Activated CD8-positive, alpha-beta memory T cell treated with anti-CD3 and anti-CD28 coated beads for 4 hours (primary cell): ENCODE measurements around the gene CCDC116.
"Not testable (repeated sequence)": the region's sequence is repeated elsewhere in the genome, so short reads cannot be mapped to it uniquely, and the experiment has no call there.

ENCODE experiments used
- DNase-seq, 2 donors: peaks; one replicate each; pipeline ENCODE4 v3.0.0-alpha.2; 2020; ENCODE audit warnings: low read depth in 2 of 2

The CCDC116 gene

GRCh38 chr22:21650823-21651520, 18.4 kb downstream of the CCDC116 start:
- DNase-seq: no peak

- no peak for DNase-seq
Observed at GRCh38 chr22:21651521-21652009, 19.0 kb downstream of the CCDC116 start.

- DNase-seq: peak; percentile 57 to 71
Observed at GRCh38 chr22:21652010-21652546, 19.5 kb downstream of the CCDC116 start.

GRCh38 chr22:21652547-21653545, 20.3 kb downstream of the CCDC116 start:
- no peak for DNase-seq

- DNase-seq: no peak
Observed at GRCh38 chr22:21657020-21657359, 24.4 kb downstream of the CCDC116 start.

- peak in 1 of 2 donors; percentile 51 for DNase-seq
Observed at GRCh38 chr22:21657360-21658032, 24.9 kb downstream of the CCDC116 start.

- DNase-seq: no peak
Observed at GRCh38 chr22:21659864-21660525, 27.4 kb downstream of the CCDC116 start.

GRCh38 chr22:21660904-21661303, 28.3 kb downstream of the CCDC116 start:
- no peak for DNase-seq

- no peak for DNase-seq
Observed at GRCh38 chr22:21661991-21662390, 29.4 kb downstream of the CCDC116 start.

GRCh38 chr22:21663738-21664137, 31.2 kb downstream of the CCDC116 start:
- no peak for DNase-seq

- DNase-seq: no peak
Observed at GRCh38 chr22:21665047-21665851, 32.7 kb downstream of the CCDC116 start.

- DNase-seq: no peak
Observed at GRCh38 chr22:21666786-21667185, 34.2 kb downstream of the CCDC116 start.

- no peak for DNase-seq
Observed at GRCh38 chr22:21669026-21669425, 36.5 kb downstream of the CCDC116 start.

- no peak for DNase-seq
Observed at GRCh38 chr22:21672107-21672629, 39.6 kb downstream of the CCDC116 start.

GRCh38 chr22:21673534-21674321, 41.2 kb downstream of the CCDC116 start:
- no peak for DNase-seq

GRCh38 chr22:21674638-21675245, 42.2 kb downstream of the CCDC116 start:
- no peak for DNase-seq

- DNase-seq: no peak
Observed at GRCh38 chr22:21677606-21678443, 45.3 kb downstream of the CCDC116 start.

- DNase-seq: not testable (repeated sequence)
Observed at GRCh38 chr22:21678842-21679241, 46.3 kb downstream of the CCDC116 start.
